Type B pancreatic cell (in vitro differentiated cells): ENCODE data around the gene ARHGAP8. TPM values are rescaled to one million over a fixed set of nuclear protein-coding genes. Genes with fewer than 3 reads are reported as not detected.

Experiments used
- DNase-seq: peaks from one replicate; pipeline ENCODE4 v3.0.0; 2021; ENCODE audit warnings: mixed read lengths; ENCODE audit not compliant: unreplicated experiment; ENCODE audit errors: extremely low spot score
- H3K27ac Mint-ChIP-seq: 2 replicates; pipeline ENCODE4 v1.8.0; 2021; ENCODE audit warnings: mild to moderate bottlenecking, mixed read lengths
- H3K27me3 Mint-ChIP-seq: 2 replicates; pipeline ENCODE4 v1.8.0; 2021; ENCODE audit warnings: mixed read lengths
- H3K36me3 Mint-ChIP-seq: 2 replicates; pipeline ENCODE4 v1.8.0; 2021; ENCODE audit warnings: mixed read lengths
- H3K4me1 Mint-ChIP-seq: one replicate; pipeline ENCODE4 v1.8.0; 2021; ENCODE audit warnings: mixed read lengths; ENCODE audit not compliant: unreplicated experiment
- H3K4me3 Mint-ChIP-seq: 2 replicates; pipeline ENCODE4 v1.8.0; 2021; ENCODE audit warnings: mild to moderate bottlenecking, mixed read lengths
- H3K9me3 Mint-ChIP-seq: 2 replicates; pipeline ENCODE4 v1.8.0; 2021; ENCODE audit warnings: mixed read lengths
- CTCF ChIP-seq: fragments of 200-600 bp; sonication (generic); conservative IDR thresholded peaks from 2 replicates; pipeline ENCODE4 v1.5.0; 2021; ENCODE audit warnings: antibody characterized with exemption, mild to moderate bottlenecking
- total RNA-seq: library from RNA; stranded (reverse); gene quantifications from 2 replicates; pipeline ENCODE4 v1.2.1, GENCODE V29; 2021; ENCODE audit warnings: low replicate concordance

Gene ARHGAP8
- total RNA-seq, 1 donor from 2014 or later: 18.0 TPM

- no peak overlapping the region for H3K4me3 Mint-ChIP-seq
These were observed 40.5 kb upstream of the ARHGAP8 start for GRCh38 chr22:44711690-44712555.

GRCh38 chr22:44712962-44713361 is 39.4 kb upstream of the ARHGAP8 start:
- no peak overlapping the region for H3K4me3 Mint-ChIP-seq

More at GRCh38 chr22:44711690-44712555, 40.5 kb upstream of the ARHGAP8 start:
- Mint-ChIP-seq H3K27ac (no peak overlapping the region), H3K36me3 (no peaks in the 10 kb centered on the region), H3K9me3 (no peaks in the 10 kb centered on the region), H3K4me1 (peaks cover 5% of the 10 kb centered on the region), H3K27me3 (no peaks in the 10 kb centered on the region)
- no peak for DNase-seq
- TF ChIP-seq CTCF: no peak

GRCh38 chr22:44714703-44715350 is 37.5 kb upstream of the ARHGAP8 start:
- Mint-ChIP-seq H3K27ac (no peak overlapping the region), H3K9me3 (no peaks in the 10 kb centered on the region), H3K4me3 (no peak overlapping the region), H3K36me3 (no peaks in the 10 kb centered on the region), H3K27me3 (no peaks in the 10 kb centered on the region), H3K4me1 (peaks cover 11% of the 10 kb centered on the region)
- TF ChIP-seq CTCF: no peak
- no peak for DNase-seq

More at GRCh38 chr22:44712962-44713361, 39.4 kb upstream of the ARHGAP8 start:
- H3K36me3 Mint-ChIP-seq: no peaks in the 10 kb centered on the region
- no peak for DNase-seq
- H3K27ac Mint-ChIP-seq: no peak overlapping the region
- no peaks in the 10 kb centered on the region for H3K27me3 Mint-ChIP-seq
- H3K9me3 Mint-ChIP-seq: no peaks in the 10 kb centered on the region
- TF ChIP-seq CTCF: no peak
- peaks cover 5% of the 10 kb centered on the region for H3K4me1 Mint-ChIP-seq

GRCh38 chr22:44718418-44718817 is 34.0 kb upstream of the ARHGAP8 start:
- no peak overlapping the region for H3K4me3 Mint-ChIP-seq
- H3K4me1 Mint-ChIP-seq: peaks cover 14% of the 10 kb centered on the region
- no peak for DNase-seq
- no peak for TF ChIP-seq CTCF
- no peaks in the 10 kb centered on the region for H3K36me3 Mint-ChIP-seq
- no peaks in the 10 kb centered on the region for H3K27me3 Mint-ChIP-seq
- H3K9me3 Mint-ChIP-seq: no peaks in the 10 kb centered on the region
- no peak overlapping the region for H3K27ac Mint-ChIP-seq

- H3K4me3 Mint-ChIP-seq: no peak overlapping the region
- H3K9me3 Mint-ChIP-seq: no peaks in the 10 kb centered on the region
- DNase-seq: no peak
- TF ChIP-seq CTCF: no peak
- peaks cover 14% of the 10 kb centered on the region for H3K4me1 Mint-ChIP-seq
- no peaks in the 10 kb centered on the region for H3K36me3 Mint-ChIP-seq
- no peaks in the 10 kb centered on the region for H3K27me3 Mint-ChIP-seq
- no peak overlapping the region for H3K27ac Mint-ChIP-seq
These were observed 32.6 kb upstream of the ARHGAP8 start for GRCh38 chr22:44719586-44720368.
